Measurements from ENCODE around the gene YJEFN3. TPM values are rescaled to one million over a fixed set of nuclear protein-coding genes. Genes with fewer than 3 reads are reported as not detected.

The YJEFN3 gene
- polyA plus RNA-seq, 2 of the 4 experiments (the other 2 are of a cell fraction) = 3.2 to 7.2 TPM

DNA sequence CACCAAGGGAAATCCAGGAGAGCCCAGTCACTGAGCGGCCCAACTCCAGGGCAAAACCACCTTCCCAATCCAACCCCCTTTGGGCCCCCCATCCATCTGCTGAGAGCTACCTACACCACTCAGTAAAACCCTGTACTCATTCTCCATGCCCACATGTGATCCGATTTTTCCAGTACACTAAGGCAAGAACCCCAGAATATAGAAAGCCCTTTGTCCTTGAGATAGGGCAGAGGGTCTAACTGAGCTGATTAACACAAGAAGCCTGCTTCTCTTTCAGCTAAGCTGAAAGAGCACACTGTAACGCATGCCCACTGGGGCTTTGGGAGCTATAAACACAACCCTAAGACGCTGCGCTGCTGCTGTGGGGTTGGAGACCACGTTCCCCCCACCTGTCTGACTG is 53.8 kb downstream of the YJEFN3 start:
- ChIA-PET CTCF (interaction anchor here (2.6 kb wide), 1 partner anchor 50 kb away, joined by 9 read pairs; no protein-coding TSS in a partner anchor), POLR2A (no interaction called here)
- FAIRE-seq = no peak
- no peaks in the 10 kb centered on the region for H3K9me3 ChIP-seq
- H3K4me3 ChIP-seq = no peak overlapping the region
- no peak for DNase-seq (ENCODE audit: low read depth in 1 of 2, low spot score in 1 of 2)
- no peak for TF ChIP-seq ZNF302 (CRISPR knock-in tag; IDR thresholded peaks at IDR 0.05)
- no peak for TF ChIP-seq FOXS1 (CRISPR knock-in tag; IDR thresholded peaks at IDR 0.05)
- TF ChIP-seq BHLHE40 (IDR thresholded peaks at IDR 0.05; ENCODE audit: low read depth, low read length) = no peak
- TF ChIP-seq CHD4 (IDR thresholded peaks at IDR 0.05; ENCODE audit: borderline replicate concordance) = no peak
- TF ChIP-seq SREBF2 (IDR thresholded peaks at IDR 0.05) = no peak
- no peak for TF ChIP-seq HOXA7 (CRISPR knock-in tag; IDR thresholded peaks at IDR 0.05)
- TF ChIP-seq, protein P1, sequence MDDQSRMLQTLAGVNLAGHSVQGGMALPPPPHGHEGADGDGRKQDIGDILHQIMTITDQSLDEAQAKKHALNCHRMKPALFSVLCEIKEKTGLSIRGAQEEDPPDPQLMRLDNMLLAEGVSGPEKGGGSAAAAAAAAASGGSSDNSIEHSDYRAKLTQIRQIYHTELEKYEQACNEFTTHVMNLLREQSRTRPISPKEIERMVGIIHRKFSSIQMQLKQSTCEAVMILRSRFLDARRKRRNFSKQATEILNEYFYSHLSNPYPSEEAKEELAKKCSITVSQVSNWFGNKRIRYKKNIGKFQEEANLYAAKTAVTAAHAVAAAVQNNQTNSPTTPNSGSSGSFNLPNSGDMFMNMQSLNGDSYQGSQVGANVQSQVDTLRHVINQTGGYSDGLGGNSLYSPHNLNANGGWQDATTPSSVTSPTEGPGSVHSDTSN (IDR thresholded peaks at IDR 0.05) = no peak
- no peak for TF ChIP-seq EHMT2 (IDR thresholded peaks at IDR 0.05; ENCODE audit: low read depth)
- no peak for TF ChIP-seq POLR2AphosphoS2 (conservative IDR thresholded peaks at IDR 0.05; ENCODE audit: low read length)
- TF ChIP-seq MYC (IDR thresholded peaks at IDR 0.05; ENCODE audit: borderline replicate concordance, low read length) = no peak
- no peak for TF ChIP-seq RCOR1 (IDR thresholded peaks at IDR 0.05; ENCODE audit: low read depth, low read length)
- no peak for TF ChIP-seq ZC3H11A (IDR thresholded peaks at IDR 0.05)
- no peak for TF ChIP-seq MAFK (IDR thresholded peaks at IDR 0.05; ENCODE audit: partially characterized antibody)
- TF ChIP-seq JUN (IDR thresholded peaks at IDR 0.05) = no peak
- TF ChIP-seq MAZ (IDR thresholded peaks at IDR 0.05; ENCODE audit: borderline replicate concordance, low read depth, low read length) = no peak
- TF ChIP-seq, protein P2, sequence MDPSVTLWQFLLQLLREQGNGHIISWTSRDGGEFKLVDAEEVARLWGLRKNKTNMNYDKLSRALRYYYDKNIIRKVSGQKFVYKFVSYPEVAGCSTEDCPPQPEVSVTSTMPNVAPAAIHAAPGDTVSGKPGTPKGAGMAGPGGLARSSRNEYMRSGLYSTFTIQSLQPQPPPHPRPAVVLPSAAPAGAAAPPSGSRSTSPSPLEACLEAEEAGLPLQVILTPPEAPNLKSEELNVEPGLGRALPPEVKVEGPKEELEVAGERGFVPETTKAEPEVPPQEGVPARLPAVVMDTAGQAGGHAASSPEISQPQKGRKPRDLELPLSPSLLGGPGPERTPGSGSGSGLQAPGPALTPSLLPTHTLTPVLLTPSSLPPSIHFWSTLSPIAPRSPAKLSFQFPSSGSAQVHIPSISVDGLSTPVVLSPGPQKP (IDR thresholded peaks at IDR 0.05; ENCODE audit: low read depth, low read length) = no peak
- no peak for TF ChIP-seq ZFP36 (IDR thresholded peaks at IDR 0.05; ENCODE audit: borderline replicate concordance, partially characterized antibody)
- no peak for TF ChIP-seq TFCP2L1 (CRISPR knock-in tag; IDR thresholded peaks at IDR 0.05)
- no peak for TF ChIP-seq FOSL2 (IDR thresholded peaks at IDR 0.05)
- no peak for TF ChIP-seq FOSL2 (CRISPR knock-in tag; IDR thresholded peaks at IDR 0.05)
- no peak for ATAC-seq
- 87% methylated on average over 5 of the region's 6 CpGs for WGBS (ENCODE audit: missing lambda C conversion rate)
- no peaks in the 10 kb centered on the region for H3K4me1 ChIP-seq
- H3K27ac ChIP-seq = no peak overlapping the region
- H3K4me2 ChIP-seq = no peak overlapping the region

DNA sequence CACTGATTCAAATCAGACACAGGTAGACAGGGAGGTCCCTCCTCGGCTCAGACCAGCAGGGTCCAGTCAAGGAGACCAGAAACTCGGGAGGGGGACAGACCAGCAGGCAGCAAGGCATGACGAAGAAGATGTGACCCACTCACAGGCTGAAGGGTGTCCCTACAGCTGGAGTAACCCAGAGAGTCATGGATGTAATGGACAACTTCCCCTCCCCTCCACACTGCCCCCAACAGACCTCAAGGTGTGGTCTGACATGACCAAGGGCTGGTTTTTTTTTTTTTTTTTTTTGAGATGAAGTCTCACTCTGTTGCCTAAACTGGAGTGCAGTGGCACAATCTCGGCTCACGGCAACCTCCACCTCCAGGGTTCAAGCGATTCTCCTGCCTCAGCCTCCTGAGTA is 55.6 kb downstream of the YJEFN3 start:
- DNase-seq (ENCODE audit: low read depth in 1 of 2, low spot score in 1 of 2) = no peak
- 75% methylated on average over 6 of the region's 6 CpGs for WGBS (ENCODE audit: missing lambda C conversion rate)
- ChIA-PET CTCF (interaction anchor here (1.0 kb wide), 1 partner anchor 30 kb away, joined by 5 read pairs; no protein-coding TSS in a partner anchor), POLR2A (no interaction called here)
- no peak for FAIRE-seq
- TF ChIP-seq HDAC2 (IDR thresholded peaks at IDR 0.05) (no peak), CEBPB (IDR thresholded peaks at IDR 0.05) (no peak), HOXB13 (CRISPR knock-in tag; IDR thresholded peaks at IDR 0.05; ENCODE audit: low read depth) (no peak), EP300 (IDR thresholded peaks at IDR 0.05) (no peak), PHF8 (IDR thresholded peaks at IDR 0.05; ENCODE audit: borderline replicate concordance, low read depth) (no peak), POLR2A (IDR thresholded peaks at IDR 0.05; ENCODE audit: low read length) (no peak), GATA3 (IDR thresholded peaks at IDR 0.05; ENCODE audit: borderline replicate concordance) (no peak)
- H3K27ac ChIP-seq = no peak overlapping the region
- no peak overlapping the region for H3K4me2 ChIP-seq
- H3K9me3 ChIP-seq = no peaks in the 10 kb centered on the region
- H3K4me1 ChIP-seq = no peaks in the 10 kb centered on the region
- ATAC-seq = no peak
- no peak overlapping the region for H3K4me3 ChIP-seq

Other genes starting within 250 kb of the YJEFN3 start
- gene SUGP1, start 208.4 kb upstream of the YJEFN3 start, polyA plus RNA-seq (2011; rRNA removed) = 17.6 and 21.9 TPM in 2 replicates
- 27.4 to 30.0 TPM (median 30.0 TPM) in 3 replicates for gene SUGP1, start 208.4 kb upstream of the YJEFN3 start, polyA plus RNA-seq (2017; fragmentation: RNase III; extraction: RNeasy Plus Mini Kit Qiagen cat#74134 plus additional on column Dnase treatment)
- gene MAU2, start 208.1 kb upstream of the YJEFN3 start, polyA plus RNA-seq (2011; rRNA removed) = 8.5 and 14.0 TPM in 2 replicates
- 10.0 to 11.6 TPM (median 11.5 TPM) in 3 replicates for gene MAU2, start 208.1 kb upstream of the YJEFN3 start, polyA plus RNA-seq (2017; fragmentation: RNase III; extraction: RNeasy Plus Mini Kit Qiagen cat#74134 plus additional on column Dnase treatment)
- gene GATAD2A, start 123.2 kb upstream of the YJEFN3 start, polyA plus RNA-seq (2011; rRNA removed) = 12.5 and 25.2 TPM in 2 replicates
- 28.4 to 29.3 TPM (median 28.9 TPM) in 3 replicates for gene GATAD2A, start 123.2 kb upstream of the YJEFN3 start, polyA plus RNA-seq (2017; fragmentation: RNase III; extraction: RNeasy Plus Mini Kit Qiagen cat#74134 plus additional on column Dnase treatment)
- gene TSSK6, start 13.4 kb upstream of the YJEFN3 start, polyA plus RNA-seq (2011; rRNA removed) = 1.8 and 2.1 TPM in 2 replicates
- gene TSSK6, start 13.4 kb upstream of the YJEFN3 start, polyA plus RNA-seq (2017; fragmentation: RNase III; extraction: RNeasy Plus Mini Kit Qiagen cat#74134 plus additional on column Dnase treatment) = 0.89 to 1.4 TPM (median 1.1 TPM) in 3 replicates
- 147 and 197 TPM in 2 replicates for gene NDUFA13, start 12.7 kb upstream of the YJEFN3 start, polyA plus RNA-seq (2011; rRNA removed)
- 246 to 271 TPM (median 253 TPM) in 3 replicates for gene NDUFA13, start 12.7 kb upstream of the YJEFN3 start, polyA plus RNA-seq (2017; fragmentation: RNase III; extraction: RNeasy Plus Mini Kit Qiagen cat#74134 plus additional on column Dnase treatment)
- gene CILP2, start 9.4 kb downstream of the YJEFN3 start, polyA plus RNA-seq (2011; rRNA removed) = 0.15 and 0.17 TPM in 2 replicates
- gene CILP2, start 9.4 kb downstream of the YJEFN3 start, polyA plus RNA-seq (2017; fragmentation: RNase III; extraction: RNeasy Plus Mini Kit Qiagen cat#74134 plus additional on column Dnase treatment) = 0.15 to 0.17 TPM (median 0.17 TPM) in 3 replicates
- gene PBX4, start 89.8 kb downstream of the YJEFN3 start, polyA plus RNA-seq (2011; rRNA removed) = 0.41 and 0.70 TPM in 2 replicates
- 0.90 to 1.6 TPM (median 1.4 TPM) in 3 replicates for gene PBX4, start 89.8 kb downstream of the YJEFN3 start, polyA plus RNA-seq (2017; fragmentation: RNase III; extraction: RNeasy Plus Mini Kit Qiagen cat#74134 plus additional on column Dnase treatment)
- gene LPAR2, start 99.3 kb downstream of the YJEFN3 start, polyA plus RNA-seq (2011; rRNA removed) = 1.5 and 2.2 TPM in 2 replicates
- 3.8 to 5.2 TPM (median 4.4 TPM) in 3 replicates for gene LPAR2, start 99.3 kb downstream of the YJEFN3 start, polyA plus RNA-seq (2017; fragmentation: RNase III; extraction: RNeasy Plus Mini Kit Qiagen cat#74134 plus additional on column Dnase treatment)
- gene GMIP, start 114.7 kb downstream of the YJEFN3 start, polyA plus RNA-seq (2011; rRNA removed) = 1.4 and 1.5 TPM in 2 replicates
- 4.1 to 5.1 TPM (median 4.3 TPM) in 3 replicates for gene GMIP, start 114.7 kb downstream of the YJEFN3 start, polyA plus RNA-seq (2017; fragmentation: RNase III; extraction: RNeasy Plus Mini Kit Qiagen cat#74134 plus additional on column Dnase treatment)
- 10.8 and 13.7 TPM in 2 replicates for gene ATP13A1, start 134.8 kb downstream of the YJEFN3 start, polyA plus RNA-seq (2011; rRNA removed)
- gene ATP13A1, start 134.8 kb downstream of the YJEFN3 start, polyA plus RNA-seq (2017; fragmentation: RNase III; extraction: RNeasy Plus Mini Kit Qiagen cat#74134 plus additional on column Dnase treatment) = 24.6 to 30.1 TPM (median 29.9 TPM) in 3 replicates
- 5.8 and 7.4 TPM in 2 replicates for gene ZNF101, start 139.9 kb downstream of the YJEFN3 start, polyA plus RNA-seq (2011; rRNA removed)
- 4.1 to 5.2 TPM (median 4.9 TPM) in 3 replicates for gene ZNF101, start 139.9 kb downstream of the YJEFN3 start, polyA plus RNA-seq (2017; fragmentation: RNase III; extraction: RNeasy Plus Mini Kit Qiagen cat#74134 plus additional on column Dnase treatment)
- 2.8 and 2.9 TPM in 2 replicates for gene ZNF14, start 204.2 kb downstream of the YJEFN3 start, polyA plus RNA-seq (2011; rRNA removed)
- gene ZNF14, start 204.2 kb downstream of the YJEFN3 start, polyA plus RNA-seq (2017; fragmentation: RNase III; extraction: RNeasy Plus Mini Kit Qiagen cat#74134 plus additional on column Dnase treatment) = 1.6 to 1.8 TPM (median 1.6 TPM) in 3 replicates

All from A549 (cell line).